HAP-1 (cell line): Measurements from ENCODE around the gene SRRT.

Experiments used
- DNase-seq, 2 experiments: peaks; one replicate each; pipeline ENCODE4 v3.0.0-alpha.2; 2016 to 2020; ENCODE audit warnings: low spot score in 2 of 2
- H3K27me3 ChIP-seq: fragments of 250-450 bp; sonication (Bioruptor Pico); 2 replicates; pipeline ENCODE4 v1.5.1; 2020; ENCODE audit warnings: low read depth, mild to moderate bottlenecking, moderate library complexity
- H3K36me3 ChIP-seq: fragments of 250-450 bp; sonication (Bioruptor Pico); replicated peaks from 2 replicates; pipeline ENCODE4 v1.5.1; 2020; ENCODE audit warnings: mild to moderate bottlenecking
- H3K4me1 ChIP-seq: fragments of 250-450 bp; sonication (Bioruptor Pico); 2 replicates; pipeline ENCODE4 v1.5.1; 2020; ENCODE audit warnings: mild to moderate bottlenecking
- H3K4me3 ChIP-seq: fragments of 250-450 bp; sonication (Bioruptor Pico); 2 replicates; pipeline ENCODE4 v1.5.1; 2020; ENCODE audit warnings: mild to moderate bottlenecking, moderate library complexity
- H3K9me3 ChIP-seq: fragments of 250-450 bp; sonication (Bioruptor Pico); 2 replicates; pipeline ENCODE4 v1.5.1; 2020; ENCODE audit warnings: mild to moderate bottlenecking, moderate library complexity
- in situ Hi-C: fragments of 300-500 bp; cut with MboI; formaldehyde crosslinking; loops from 3 replicates; pipeline ENCODE4 v1.14.3; 2020; ENCODE audit warnings: low sequenced_read_pairs, inconsistent platforms, mixed read lengths

The SRRT gene

DNA sequence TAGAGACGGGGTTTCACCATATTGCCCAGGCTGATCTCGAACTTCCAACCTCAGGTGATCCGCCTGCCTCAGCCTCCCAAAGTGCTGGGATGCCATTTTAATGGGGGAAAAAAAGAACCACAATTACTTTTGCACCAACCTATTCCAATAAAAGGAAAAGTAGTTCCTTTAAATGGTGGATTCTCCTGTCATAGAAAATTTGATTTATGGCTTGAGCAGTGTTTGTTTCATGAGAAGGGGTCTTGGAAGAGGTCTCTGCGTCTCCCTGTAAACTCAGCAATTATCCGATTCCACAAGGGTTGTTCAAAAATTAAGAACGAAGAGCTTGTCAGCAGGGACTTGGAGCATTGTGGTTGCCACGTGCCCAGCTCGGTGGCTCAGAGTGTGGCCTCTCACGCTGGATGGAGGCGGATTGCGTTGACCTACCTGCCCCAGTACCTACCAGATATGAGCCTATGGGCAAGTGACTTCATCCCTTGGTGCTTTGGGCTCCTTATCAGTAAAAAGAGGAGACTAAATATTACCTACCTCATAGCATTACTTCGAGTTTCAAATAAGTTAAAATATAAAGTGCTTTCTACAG lies 10.5 kb upstream of the SRRT start:
- peaks cover 9% of the 10 kb centered on the region for H3K4me1 ChIP-seq
- no peaks in the 10 kb centered on the region for H3K9me3 ChIP-seq
- H3K36me3 ChIP-seq = peaks cover 11% of the 10 kb centered on the region
- in situ Hi-C loops = no loop called here
- no peak for DNase-seq
- no peaks in the 10 kb centered on the region for H3K27me3 ChIP-seq
- H3K4me3 ChIP-seq = no peak overlapping the region

DNA sequence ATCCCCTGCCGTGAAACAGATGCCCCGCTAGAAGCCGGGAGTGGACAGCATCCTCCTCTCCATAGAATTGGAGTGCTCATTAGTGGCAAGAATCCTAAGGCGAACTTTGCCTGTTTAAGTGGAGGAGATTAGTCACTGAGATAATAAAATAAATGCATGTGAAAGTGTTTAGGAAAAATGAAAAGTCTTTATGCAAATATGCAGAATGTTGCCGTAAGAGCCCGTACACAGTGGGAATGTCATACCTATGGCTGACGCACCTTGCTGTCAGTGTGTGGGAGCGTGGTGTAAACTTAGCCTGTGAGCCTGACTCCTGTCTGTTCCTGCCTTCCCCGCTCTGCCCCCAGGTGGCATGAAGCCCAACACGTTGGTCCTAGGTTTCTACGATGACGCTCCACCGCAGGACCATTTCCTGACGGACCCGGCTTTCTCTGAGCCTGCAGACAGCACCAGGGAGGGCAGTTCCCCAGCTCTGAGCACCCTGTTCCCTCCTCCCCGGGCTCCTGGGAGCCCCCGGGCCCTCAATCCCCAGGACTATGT lies 9.5 kb upstream of the SRRT start:
- no peaks in the 10 kb centered on the region for H3K9me3 ChIP-seq
- peaks cover 9% of the 10 kb centered on the region for H3K4me1 ChIP-seq
- H3K36me3 ChIP-seq = peaks cover 18% of the 10 kb centered on the region
- no peak overlapping the region for H3K4me3 ChIP-seq
- no peak for DNase-seq
- in situ Hi-C loops = no loop called here
- H3K27me3 ChIP-seq = no peaks in the 10 kb centered on the region

DNA sequence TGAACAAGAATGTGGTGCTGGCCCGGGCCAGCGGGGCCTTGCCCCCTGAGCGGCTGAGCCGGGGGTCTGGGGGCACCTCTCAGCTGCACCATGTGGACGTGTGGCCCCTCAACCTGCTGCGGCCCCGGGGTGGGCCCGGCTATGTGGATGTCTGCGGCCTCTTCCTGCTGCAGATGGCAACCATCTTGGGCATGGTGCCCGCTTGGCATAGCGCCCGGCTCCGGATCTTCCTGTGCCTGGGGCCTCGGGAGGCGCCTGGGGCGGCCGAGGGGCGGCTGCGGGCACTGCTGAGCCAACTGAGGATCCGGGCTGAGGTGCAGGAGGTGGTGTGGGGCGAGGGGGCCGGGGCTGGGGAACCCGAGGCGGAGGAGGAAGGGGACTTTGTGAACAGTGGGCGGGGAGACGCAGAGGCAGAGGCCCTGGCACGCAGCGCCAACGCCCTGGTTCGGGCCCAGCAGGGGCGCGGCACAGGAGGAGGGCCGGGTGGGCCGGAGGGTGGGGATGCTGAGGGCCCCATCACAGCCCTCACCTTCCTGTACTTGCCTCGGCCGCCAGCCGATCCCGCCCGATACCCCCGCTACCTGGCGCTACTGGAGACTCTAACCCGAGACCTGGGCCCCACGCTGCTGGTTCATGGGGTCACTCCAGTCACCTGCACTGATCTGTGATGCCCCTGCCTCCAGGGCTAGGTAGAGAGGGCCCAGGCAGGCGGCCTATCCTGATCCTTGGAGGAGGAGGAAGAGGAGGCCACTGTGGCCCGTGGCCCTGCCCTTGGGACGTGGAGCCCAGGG lies 8.8 kb upstream of the SRRT start:
- H3K27me3 ChIP-seq = no peaks in the 10 kb centered on the region
- no peak overlapping the region for H3K4me3 ChIP-seq
- no peak for DNase-seq
- H3K9me3 ChIP-seq = no peaks in the 10 kb centered on the region
- in situ Hi-C loops = no loop called here
- H3K4me1 ChIP-seq = peaks cover 9% of the 10 kb centered on the region
- peaks cover 25% of the 10 kb centered on the region for H3K36me3 ChIP-seq

DNA sequence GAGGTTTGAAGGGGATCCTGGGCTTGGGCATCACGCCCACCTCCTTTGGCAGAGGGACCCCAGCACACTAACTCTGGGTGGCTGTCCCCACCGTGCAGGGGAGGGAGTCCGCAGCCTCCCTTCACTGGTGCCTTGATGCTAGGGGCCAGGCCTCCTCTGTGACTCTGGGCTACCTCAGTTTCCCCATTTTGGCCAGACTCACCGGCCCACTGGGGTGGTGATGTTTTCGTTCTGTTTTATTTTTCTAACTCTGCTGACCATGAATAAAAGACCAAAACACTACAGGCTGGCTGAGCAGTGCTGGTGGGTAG lies 8.2 kb upstream of the SRRT start:
- Histone ChIP-seq H3K36me3 (peaks cover 30% of the 10 kb centered on the region), H3K9me3 (no peaks in the 10 kb centered on the region), H3K4me1 (peaks cover 9% of the 10 kb centered on the region), H3K27me3 (no peaks in the 10 kb centered on the region), H3K4me3 (peak overlapping the region; percentile 68)
- in situ Hi-C loops = no loop called here
- no peak for DNase-seq

DNA sequence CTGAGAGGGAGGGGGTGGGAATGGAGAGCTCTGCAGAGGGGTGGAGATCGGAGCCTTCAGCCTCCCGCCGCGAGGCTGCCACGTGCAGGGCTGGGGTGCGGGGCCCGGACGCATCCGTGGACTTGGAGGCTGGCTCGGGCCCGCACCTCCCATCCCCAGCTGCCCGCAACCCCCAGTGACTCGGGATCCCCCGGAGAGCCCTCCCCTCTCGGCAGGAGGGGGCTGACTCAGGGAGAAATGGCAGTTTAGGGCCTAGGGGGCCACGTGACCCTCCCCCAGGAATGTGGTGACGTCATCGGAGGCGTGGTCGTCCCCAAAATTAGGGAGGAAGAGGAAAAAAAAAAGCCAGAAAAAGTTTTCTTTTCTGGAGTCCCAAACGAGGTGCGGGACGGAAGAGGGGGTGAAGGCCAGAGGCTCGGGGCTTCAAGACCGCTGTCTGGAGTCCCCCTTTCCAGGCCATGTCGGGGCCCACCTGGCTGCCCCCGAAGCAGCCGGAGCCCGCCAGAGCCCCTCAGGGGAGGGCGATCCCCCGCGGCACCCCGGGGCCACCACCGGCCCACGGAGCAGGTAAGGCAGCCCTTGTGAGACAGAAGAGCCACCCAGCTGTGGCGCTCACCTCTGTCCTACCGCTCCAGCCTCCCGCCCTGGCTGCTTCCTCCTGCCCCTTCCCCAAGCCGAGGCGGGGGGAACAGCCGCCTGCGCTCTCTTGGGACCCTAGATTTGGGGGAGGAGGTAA lies 7.7 kb upstream of the SRRT start, which contains the start of gene TRIP6:
TRIP6 (plus strand) TSS at position 348 of the 736 bp plus-strand sequence; CDS start at position 459, 111 bp downstream.
- peaks cover 33% of the 10 kb centered on the region for H3K36me3 ChIP-seq
- DNase-seq = peak; percentile 70 to 94
- H3K27me3 ChIP-seq = no peaks in the 10 kb centered on the region
- in situ Hi-C loops = no loop called here
- H3K4me1 ChIP-seq = peaks cover 9% of the 10 kb centered on the region
- H3K9me3 ChIP-seq = no peaks in the 10 kb centered on the region
- H3K4me3 ChIP-seq = peak within 1 kb of the TSS; percentile 68

DNA sequence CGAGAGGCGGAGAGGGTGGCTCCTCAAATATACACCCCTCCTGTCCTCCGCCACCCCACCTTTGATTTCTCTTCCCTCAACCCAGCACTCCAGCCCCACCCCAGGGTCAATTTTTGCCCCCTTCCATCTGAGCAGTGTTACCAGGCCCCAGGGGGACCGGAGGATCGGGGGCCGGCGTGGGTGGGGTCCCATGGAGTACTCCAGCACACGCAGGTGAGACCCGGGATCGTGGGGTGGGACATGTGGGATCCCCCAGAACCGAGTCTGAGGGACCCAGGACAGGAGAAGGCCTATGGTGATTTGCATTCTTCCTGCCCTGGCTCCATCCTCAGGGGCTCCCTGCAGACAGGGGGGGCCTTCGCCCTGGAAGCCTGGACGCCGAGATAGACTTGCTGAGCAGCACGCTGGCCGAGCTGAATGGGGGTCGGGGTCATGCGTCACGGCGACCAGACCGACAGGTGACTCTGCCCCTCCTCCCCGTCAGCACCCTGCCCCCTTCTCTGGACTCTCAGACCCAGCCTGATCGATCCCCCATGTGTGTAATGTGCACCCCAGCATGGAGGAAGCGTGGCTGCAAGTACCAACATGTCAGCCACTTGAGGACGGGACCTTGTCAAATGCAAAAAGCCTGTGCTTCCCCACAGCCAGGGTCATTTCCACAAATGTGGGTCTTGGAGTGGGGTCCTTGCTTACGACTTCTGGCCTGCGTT lies 7.0 kb upstream of the SRRT start:
- Histone ChIP-seq H3K9me3 (no peaks in the 10 kb centered on the region), H3K36me3 (peaks cover 38% of the 10 kb centered on the region), H3K4me1 (peaks cover 9% of the 10 kb centered on the region), H3K27me3 (no peaks in the 10 kb centered on the region), H3K4me3 (peak overlapping the region; percentile 68)
- DNase-seq = no peak
- in situ Hi-C loops = no loop called here

DNA sequence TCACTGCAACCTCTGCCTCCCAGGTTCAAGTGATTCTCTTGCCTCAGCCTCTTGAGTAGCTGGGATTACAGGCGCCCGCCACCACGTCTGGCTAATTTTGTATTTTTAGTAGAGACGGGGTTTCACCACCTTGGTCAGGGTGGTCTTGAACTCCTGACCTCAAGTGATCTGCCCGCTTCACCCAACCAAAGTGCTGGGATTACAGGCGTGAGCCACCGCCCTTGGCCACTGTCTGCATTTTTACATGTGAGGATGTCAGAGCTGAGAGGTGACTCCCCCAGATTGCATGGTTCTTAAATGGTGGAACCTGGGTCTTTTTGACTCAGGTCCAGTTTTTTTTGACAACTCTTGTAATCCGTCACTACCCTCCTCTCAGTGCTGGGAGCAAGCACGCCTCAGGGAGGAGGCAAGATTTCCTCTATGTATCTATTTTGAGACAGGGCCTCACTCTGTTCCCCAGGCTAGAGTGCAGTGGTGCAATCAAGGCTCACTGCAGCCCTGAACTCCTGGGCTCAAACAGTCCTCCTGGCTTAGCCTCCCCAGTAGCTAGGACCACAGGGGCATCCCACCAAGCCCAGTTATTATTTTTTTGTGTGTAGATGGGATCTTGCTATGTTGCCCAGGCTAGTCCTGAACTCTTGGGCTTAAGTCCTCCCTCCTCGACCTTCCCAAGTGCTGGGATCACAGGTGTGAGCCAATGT lies 1.2 kb upstream of the SRRT start:
- Histone ChIP-seq H3K9me3 (no peaks in the 10 kb centered on the region), H3K4me1 (peaks cover 8% of the 10 kb centered on the region), H3K36me3 (peaks cover 82% of the 10 kb centered on the region), H3K27me3 (no peaks in the 10 kb centered on the region), H3K4me3 (peak overlapping the region; percentile 97)
- no peak for DNase-seq
- in situ Hi-C loops = no loop called here

DNA sequence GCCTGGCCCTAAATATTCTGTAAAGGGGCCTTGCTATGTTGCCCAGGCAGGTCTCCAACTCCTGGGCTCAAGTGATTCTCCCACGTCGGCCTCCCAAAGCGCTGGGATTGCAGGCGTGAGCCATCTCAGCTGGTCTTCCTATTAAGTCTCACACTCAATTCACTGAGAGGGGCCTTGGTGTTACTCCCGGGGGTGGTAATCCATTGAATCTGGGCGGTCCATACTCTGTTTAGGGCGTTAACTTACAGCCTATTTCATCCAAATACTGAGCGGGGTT lies 665 bp upstream of the SRRT start:
- Histone ChIP-seq H3K27me3 (no peaks in the 10 kb centered on the region), H3K4me1 (peaks cover 8% of the 10 kb centered on the region), H3K36me3 (peaks cover 82% of the 10 kb centered on the region)

DNA sequence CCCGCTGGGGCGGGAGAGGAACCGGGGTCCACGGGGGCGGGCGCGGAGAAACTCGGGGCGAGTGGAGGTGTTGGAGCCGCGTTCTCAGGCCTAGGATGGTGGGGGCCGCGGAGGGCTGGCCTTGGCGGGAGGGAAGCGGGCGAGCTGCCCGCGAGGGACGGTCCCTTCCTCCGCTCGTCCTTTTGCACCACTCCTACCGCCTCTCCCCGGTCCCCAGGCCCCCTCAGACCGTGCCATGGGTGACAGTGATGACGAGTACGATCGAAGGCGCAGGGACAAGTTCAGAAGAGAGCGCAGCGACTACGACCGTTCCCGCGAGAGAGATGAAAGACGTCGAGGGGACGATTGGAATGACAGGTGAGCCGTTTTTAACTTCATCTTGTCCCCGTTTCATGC lies 451 bp downstream of the SRRT start:
- H3K9me3 ChIP-seq = no peaks in the 10 kb centered on the region
- in situ Hi-C loops = no loop called here
- H3K27me3 ChIP-seq = no peaks in the 10 kb centered on the region
- DNase-seq = peak in 1 of 2 experiments; percentile 49
- peak overlapping the region; percentile 97 for H3K4me3 ChIP-seq
- H3K36me3 ChIP-seq = peaks cover 84% of the 10 kb centered on the region
- H3K4me1 ChIP-seq = peaks cover 8% of the 10 kb centered on the region

More for the DNA sequence above, 665 bp upstream of the SRRT start:
- in situ Hi-C loops = no loop called here
- Histone ChIP-seq H3K9me3 (no peaks in the 10 kb centered on the region), H3K4me3 (peak overlapping the region; percentile 97)
- DNase-seq = no peak

DNA sequence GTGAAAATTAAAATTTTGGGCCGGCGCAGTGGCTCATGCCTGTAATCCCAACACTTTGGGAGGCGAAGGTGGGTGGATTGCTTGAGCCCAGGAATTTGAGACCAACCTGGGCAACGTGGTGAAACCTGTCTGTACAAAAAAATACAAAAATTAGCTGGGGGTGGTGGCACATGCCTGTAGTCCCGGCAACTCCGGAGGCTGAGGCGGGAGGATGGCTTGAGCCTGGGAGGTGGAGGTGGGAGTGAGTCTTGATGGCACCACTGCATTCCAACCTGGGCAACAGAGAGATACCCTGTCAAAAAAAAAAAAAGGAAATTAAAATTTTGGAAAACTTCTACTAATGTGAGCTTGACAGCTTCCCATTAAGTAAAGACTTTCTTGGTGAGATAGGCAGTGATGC lies 3.1 kb downstream of the SRRT start:
- Histone ChIP-seq H3K4me1 (peaks cover 8% of the 10 kb centered on the region), H3K4me3 (no peak overlapping the region), H3K36me3 (peaks cover 84% of the 10 kb centered on the region), H3K27me3 (no peaks in the 10 kb centered on the region), H3K9me3 (no peaks in the 10 kb centered on the region)
- DNase-seq = no peak
- in situ Hi-C loops = no loop called here

DNA sequence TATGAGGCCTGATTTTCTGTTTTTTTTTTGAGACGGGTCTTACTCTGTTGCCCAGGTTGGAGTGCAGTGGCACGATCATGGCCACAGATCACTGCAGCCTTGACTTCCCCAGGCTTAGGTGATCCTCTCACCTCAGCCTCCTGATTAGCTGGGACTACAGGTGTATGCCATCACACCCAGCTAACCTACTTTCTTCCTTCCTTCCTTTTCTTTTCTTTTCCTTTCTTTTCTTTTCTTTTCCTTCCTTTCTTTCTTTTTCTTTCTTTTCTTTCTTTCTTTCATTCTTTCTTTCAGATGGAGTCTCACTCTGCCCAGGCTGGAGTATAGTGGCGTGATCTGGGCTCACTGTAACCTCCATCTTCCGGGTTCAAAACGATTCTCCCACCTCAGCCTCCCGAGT lies 3.8 kb downstream of the SRRT start:
- no peak overlapping the region for H3K4me3 ChIP-seq
- no peaks in the 10 kb centered on the region for H3K27me3 ChIP-seq
- no peak for DNase-seq
- H3K36me3 ChIP-seq = peaks cover 84% of the 10 kb centered on the region
- H3K9me3 ChIP-seq = no peaks in the 10 kb centered on the region
- H3K4me1 ChIP-seq = peaks cover 8% of the 10 kb centered on the region
- in situ Hi-C loops = no loop called here

DNA sequence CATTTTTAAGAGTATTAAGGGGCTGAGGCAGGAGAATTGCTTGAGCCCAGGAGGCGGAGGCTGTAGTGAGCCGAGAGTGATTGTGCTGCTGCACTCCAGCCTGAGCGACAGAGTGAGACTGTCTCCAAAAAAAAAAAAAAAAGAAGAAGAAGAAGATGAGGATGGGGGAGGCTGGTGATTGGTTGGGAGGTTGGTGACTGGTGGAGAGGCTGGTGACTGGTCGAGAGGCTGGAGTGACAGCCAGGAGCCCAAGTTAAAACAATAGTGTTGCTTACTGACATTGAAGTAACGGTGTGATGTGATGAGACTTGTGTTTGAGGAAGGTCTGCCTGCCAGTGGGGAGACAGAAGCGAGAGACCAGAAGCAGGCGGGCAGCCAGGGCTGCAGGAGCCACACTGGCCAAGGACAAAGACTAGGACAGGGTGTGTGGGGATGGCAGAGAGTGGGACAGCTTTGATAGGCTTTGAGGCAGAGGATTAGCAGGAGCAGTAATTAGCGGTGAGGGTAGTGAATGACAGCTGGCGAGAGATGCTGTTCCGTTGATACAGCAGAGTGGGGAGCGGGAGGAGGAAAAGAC lies 4.9 kb downstream of the SRRT start:
- Histone ChIP-seq H3K36me3 (peaks cover 88% of the 10 kb centered on the region), H3K27me3 (no peaks in the 10 kb centered on the region), H3K4me3 (no peak overlapping the region), H3K4me1 (no peaks in the 10 kb centered on the region; the same call in 1 of the 2 replicates), H3K9me3 (no peaks in the 10 kb centered on the region)
- in situ Hi-C loops = no loop called here
- DNase-seq = no peak

DNA sequence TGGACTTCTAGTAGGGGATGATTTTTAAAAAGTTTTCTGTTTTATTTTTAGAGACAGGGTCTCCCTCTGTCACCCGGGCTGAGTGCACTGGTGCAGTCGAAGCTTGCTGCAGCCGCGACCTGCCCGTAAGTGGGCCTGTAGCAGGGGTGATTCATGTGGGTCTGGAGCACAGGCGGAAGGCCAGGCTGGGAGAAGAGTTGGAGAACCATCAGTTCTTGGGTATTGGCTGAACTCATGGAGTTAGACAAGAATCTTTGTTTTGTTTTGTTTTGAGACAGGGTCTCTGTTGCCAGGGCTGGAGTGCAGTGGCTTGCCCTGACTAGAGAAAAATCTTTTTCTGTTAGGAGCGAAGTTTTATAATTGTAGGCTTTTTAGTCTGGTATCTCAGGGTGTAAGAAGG lies 5.7 kb downstream of the SRRT start:
- H3K4me1 ChIP-seq = no peaks in the 10 kb centered on the region; the same call in 1 of the 2 replicates
- peaks cover 90% of the 10 kb centered on the region for H3K36me3 ChIP-seq
- in situ Hi-C loops = no loop called here
- no peak for DNase-seq
- no peak overlapping the region for H3K4me3 ChIP-seq
- H3K27me3 ChIP-seq = no peaks in the 10 kb centered on the region
- H3K9me3 ChIP-seq = no peaks in the 10 kb centered on the region
